H9 (cell line): ENCODE results near the gene BUD13. TPM values are rescaled to one million over a fixed set of nuclear protein-coding genes. Genes with fewer than 3 reads are reported as not detected.

Source experiments
- DNase-seq: peaks from one replicate; pipeline ENCODE4 v3.0.0-alpha.2; 2017
- H2AFZ ChIP-seq: one replicate; pipeline ENCODE4 v1.6.1; 2013; ENCODE audit warnings: mild to moderate bottlenecking, low read length, control low read depth, moderate library complexity
- H2AK5ac ChIP-seq: 2 replicates; pipeline ENCODE4 v1.6.1; 2013; ENCODE audit warnings: low read length, control low read depth, mixed read lengths; ENCODE audit not compliant: insufficient read length
- H2BK120ac ChIP-seq: one replicate; pipeline ENCODE4 v1.6.1; 2013; ENCODE audit warnings: low read depth, mild to moderate bottlenecking, low read length, control low read depth, inconsistent platforms; ENCODE audit not compliant: poor library complexity, severe bottlenecking
- H2BK12ac ChIP-seq: 2 replicates; pipeline ENCODE4 v1.6.1; 2013; ENCODE audit warnings: low read length, control low read depth, mixed read lengths, low read depth; ENCODE audit not compliant: insufficient read length
- H2BK15ac ChIP-seq: 2 replicates; pipeline ENCODE4 v1.6.1; 2013; ENCODE audit warnings: low read depth, low read length, control low read depth
- H2BK20ac ChIP-seq: one replicate; pipeline ENCODE4 v1.6.1; 2013; ENCODE audit warnings: low read depth, mild to moderate bottlenecking, low read length, control low read depth, inconsistent platforms; ENCODE audit not compliant: poor library complexity, severe bottlenecking
- H2BK5ac ChIP-seq: 2 replicates; pipeline ENCODE4 v1.6.1; 2013; ENCODE audit warnings: low read length, control low read depth, mixed read lengths; ENCODE audit not compliant: insufficient read length
- H3K14ac ChIP-seq: 2 replicates; pipeline ENCODE4 v1.6.1; 2013; ENCODE audit warnings: low read length, control low read depth; ENCODE audit not compliant: insufficient read depth
- H3K18ac ChIP-seq: 2 replicates; pipeline ENCODE4 v1.6.1; 2013; ENCODE audit warnings: low read depth, mild to moderate bottlenecking, mixed read lengths, low read length, control low read depth; ENCODE audit not compliant: insufficient read length
- H3K23ac ChIP-seq: 2 replicates; pipeline ENCODE4 v1.6.1; 2013; ENCODE audit warnings: low read length, control low read depth, mixed read lengths, low read depth; ENCODE audit not compliant: insufficient read length
- H3K23me2 ChIP-seq: 2 replicates; pipeline ENCODE4 v1.6.1; 2013; ENCODE audit warnings: low read depth, mild to moderate bottlenecking, mixed read lengths, low read length, control low read depth; ENCODE audit not compliant: insufficient read length, poor library complexity, severe bottlenecking
- H3K27ac ChIP-seq: 2 replicates; pipeline ENCODE4 v1.5.1; 2013; ENCODE audit warnings: low read length, control low read depth, mixed read lengths, low read depth; ENCODE audit not compliant: insufficient read length
- H3K27me3 ChIP-seq: 2 replicates; pipeline ENCODE4 v1.6.1; 2013; ENCODE audit warnings: low read length, control low read depth, inconsistent platforms; ENCODE audit not compliant: insufficient read depth
- H3K4ac ChIP-seq: 2 replicates; pipeline ENCODE4 v1.6.1; 2013; ENCODE audit warnings: low read depth, mild to moderate bottlenecking, control low read depth, inconsistent platforms, low read length, moderate library complexity
- H3K4me1 ChIP-seq: 2 replicates; pipeline ENCODE4 v1.6.1; 2013; ENCODE audit warnings: low read length, control low read depth, inconsistent platforms; ENCODE audit not compliant: insufficient read depth
- H3K4me2 ChIP-seq: 2 replicates; pipeline ENCODE4 v1.6.1; 2013; ENCODE audit warnings: low read length, control low read depth, mixed read lengths; ENCODE audit not compliant: insufficient read length, insufficient read depth
- H3K56ac ChIP-seq: 2 replicates; pipeline ENCODE4 v1.6.1; 2013; ENCODE audit warnings: low read depth, mild to moderate bottlenecking, mixed read lengths, low read length, control low read depth; ENCODE audit not compliant: insufficient read length
- H3K79me1 ChIP-seq: 2 replicates; pipeline ENCODE4 v1.6.1; 2013; ENCODE audit warnings: low read depth, mild to moderate bottlenecking, moderate library complexity, low read length, control low read depth, inconsistent platforms; ENCODE audit not compliant: insufficient read depth, poor library complexity, severe bottlenecking
- H3K79me2 ChIP-seq: 2 replicates; pipeline ENCODE4 v1.6.1; 2013; ENCODE audit warnings: low read length, control low read depth, inconsistent platforms; ENCODE audit not compliant: insufficient read depth
- H3K9ac ChIP-seq: 2 replicates; pipeline ENCODE4 v1.6.1; 2013; ENCODE audit warnings: low read length, control low read depth, mixed read lengths; ENCODE audit not compliant: insufficient read length; ENCODE audit errors: extremely low read depth
- H3K9me3 ChIP-seq: one replicate; pipeline ENCODE4 v1.6.1; 2013; ENCODE audit warnings: low read depth, low read length, inconsistent platforms; ENCODE audit not compliant: control insufficient read depth
- H3T11ph ChIP-seq: one replicate; pipeline ENCODE4 v1.6.1; 2013; ENCODE audit warnings: mild to moderate bottlenecking, low read length, control low read depth, inconsistent platforms
- H4K20me1 ChIP-seq: one replicate; pipeline ENCODE4 v1.6.1; 2013; ENCODE audit not compliant: control insufficient read depth, insufficient read length, insufficient read depth
- H4K5ac ChIP-seq: 2 replicates; pipeline ENCODE4 v1.6.1; 2013; ENCODE audit warnings: low read depth, mild to moderate bottlenecking, mixed read lengths, low read length, control low read depth; ENCODE audit not compliant: insufficient read length
- H4K8ac ChIP-seq: replicated peaks from 2 replicates; pipeline ENCODE4 v1.6.1; 2013; ENCODE audit warnings: low read length, control low read depth, mixed read lengths, low read depth; ENCODE audit not compliant: insufficient read length
- H4K91ac ChIP-seq: 2 replicates; pipeline ENCODE4 v1.6.1; 2013; ENCODE audit warnings: low read depth, mild to moderate bottlenecking, moderate library complexity, mixed read lengths, low read length, control low read depth; ENCODE audit not compliant: insufficient read length
- H3K27ac Mint-ChIP-seq, 3 experiments: 2 replicates in 2 of 3; 3 replicates in 1 of 3; pipeline ENCODE4 v1.8.0; 2020 to 2021; ENCODE audit warnings: mixed read lengths in 3 of 3, mild to moderate bottlenecking in 1 of 3, moderate library complexity in 1 of 3
- H3K27me3 Mint-ChIP-seq: 2 replicates; pipeline ENCODE4 v1.8.0; 2021; ENCODE audit warnings: low read depth, mild to moderate bottlenecking, moderate library complexity, mixed read lengths
- H3K36me3 Mint-ChIP-seq, 3 experiments: 2 replicates in 2 of 3; 3 replicates in 1 of 3; pipeline ENCODE4 v1.8.0; 2020 to 2021; ENCODE audit warnings: low read depth in 3 of 3, mixed read lengths in 3 of 3; ENCODE audit not compliant: insufficient read depth in 1 of 3
- H3K4me1 Mint-ChIP-seq, 2 experiments: 2 replicates each; pipeline ENCODE4 v1.8.0; 2020; ENCODE audit warnings: mixed read lengths in 2 of 2
- H3K4me3 Mint-ChIP-seq, 2 experiments: 2 replicates in 1 of 2; 3 replicates in 1 of 2; pipeline ENCODE4 v1.8.0; 2020 to 2021; ENCODE audit warnings: mild to moderate bottlenecking in 2 of 2, mixed read lengths in 2 of 2, moderate library complexity in 1 of 2
- H3K9me3 Mint-ChIP-seq, 2 experiments: 2 replicates in 1 of 2; 3 replicates in 1 of 2; pipeline ENCODE4 v1.8.0; 2020; ENCODE audit warnings: mild to moderate bottlenecking in 2 of 2, mixed read lengths in 2 of 2, moderate library complexity in 1 of 2
- WGBS: extraction: QIAGEN DNeasy Blood & Tissue Kit; methylation state at CpG from one replicate; pipeline ENCODE4 v1.1.7; 2013; ENCODE audit warnings: missing lambda C conversion rate, low lambda C conversion rate, mixed read lengths; ENCODE audit not compliant: insufficient read length; ENCODE audit errors: extremely low coverage; 5-methylcytosine and 5-hydroxymethylcytosine counted together
- total RNA-seq: library from RNA; stranded (reverse); gene quantifications from 2 replicates; pipeline ENCODE4 v1.2.1, GENCODE V29; 2021
- TF ChIP-seq, protein P1 (sequence below): fragments of 200-600 bp; sonication (generic); conservative IDR thresholded peaks from 3 replicates; pipeline ENCODE4 v1.8.0; 2021; ENCODE audit warnings: antibody characterized with exemption, mild to moderate bottlenecking

The BUD13 gene
- total RNA-seq, 1 experiment from 2014 or later = 30.0 TPM

DNA sequence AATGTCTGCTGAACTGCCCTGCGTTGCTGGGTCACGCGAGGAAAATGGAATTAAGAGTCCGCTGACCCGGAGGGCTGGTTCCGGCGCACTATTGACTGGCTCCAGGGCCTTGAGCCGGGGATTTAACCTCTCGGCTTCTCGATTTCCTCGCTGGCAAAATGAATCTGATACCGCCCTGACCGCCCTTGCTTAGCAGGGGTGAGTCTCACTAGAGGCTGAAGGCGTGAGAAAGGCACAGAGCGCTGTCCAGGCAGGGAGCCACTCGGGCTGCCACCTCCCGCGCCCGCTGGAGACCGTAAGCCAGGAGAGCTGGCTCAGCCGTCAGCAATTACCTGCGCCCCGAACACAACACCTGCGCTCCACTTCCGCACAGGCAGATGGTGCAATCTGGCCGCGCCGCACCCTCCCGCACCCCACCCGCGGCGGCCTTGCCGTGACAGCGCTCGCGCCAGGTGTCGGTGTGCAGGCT, 65.6 kb downstream of the BUD13 start:
- no peak overlapping the region for H2AFZ ChIP-seq

More for the DNA sequence above, 65.6 kb downstream of the BUD13 start:
- Histone ChIP-seq H3K4me1 (peaks cover 2% of the 10 kb centered on the region; the same call in 1 of the 2 replicates), H3K79me1 (no peaks in the 10 kb centered on the region), H4K8ac (no peak overlapping the region), H4K91ac (no peak overlapping the region), H3K79me2 (no peaks in the 10 kb centered on the region; the same call in 1 of the 2 replicates), H3T11ph (no peak overlapping the region), H2BK20ac (no peak overlapping the region), H2AK5ac (no peak overlapping the region), H3K23me2 (no peaks in the 10 kb centered on the region), H4K20me1 (no peaks in the 10 kb centered on the region), H3K4ac (no peak overlapping the region), H2BK5ac (no peak overlapping the region), H3K4me2 (no peak overlapping the region), H3K14ac (no peak overlapping the region), H3K9me3 (no peaks in the 10 kb centered on the region), H3K23ac (no peak overlapping the region), H3K56ac (no peak overlapping the region), H3K9ac (no peak overlapping the region), H3K27me3 (no peaks in the 10 kb centered on the region; the same call in 1 of the 2 replicates), H3K18ac (no peak overlapping the region), H4K5ac (no peak overlapping the region), H3K27ac (no peak overlapping the region), H2BK15ac (no peak overlapping the region), H2BK120ac (no peak overlapping the region), H2BK12ac (no peak overlapping the region)
- Mint-ChIP-seq H3K27me3 (peaks cover 49% of the 10 kb centered on the region), H3K4me1 (peaks cover 41 to 59% of the 10 kb centered on the region in 2 experiments), H3K4me3 (no peak overlapping the region), H3K27ac (no peak overlapping the region; a peak in 1 of 7 replicates), H3K9me3 (no peaks in the 10 kb centered on the region; a peak in 1 of 5 replicates), H3K36me3 (no peaks in the 10 kb centered on the region)
- DNase-seq = no peak
- no CpG with 5 or more reads among the region's 37 CpGs for WGBS
- TF ChIP-seq, protein P1, sequence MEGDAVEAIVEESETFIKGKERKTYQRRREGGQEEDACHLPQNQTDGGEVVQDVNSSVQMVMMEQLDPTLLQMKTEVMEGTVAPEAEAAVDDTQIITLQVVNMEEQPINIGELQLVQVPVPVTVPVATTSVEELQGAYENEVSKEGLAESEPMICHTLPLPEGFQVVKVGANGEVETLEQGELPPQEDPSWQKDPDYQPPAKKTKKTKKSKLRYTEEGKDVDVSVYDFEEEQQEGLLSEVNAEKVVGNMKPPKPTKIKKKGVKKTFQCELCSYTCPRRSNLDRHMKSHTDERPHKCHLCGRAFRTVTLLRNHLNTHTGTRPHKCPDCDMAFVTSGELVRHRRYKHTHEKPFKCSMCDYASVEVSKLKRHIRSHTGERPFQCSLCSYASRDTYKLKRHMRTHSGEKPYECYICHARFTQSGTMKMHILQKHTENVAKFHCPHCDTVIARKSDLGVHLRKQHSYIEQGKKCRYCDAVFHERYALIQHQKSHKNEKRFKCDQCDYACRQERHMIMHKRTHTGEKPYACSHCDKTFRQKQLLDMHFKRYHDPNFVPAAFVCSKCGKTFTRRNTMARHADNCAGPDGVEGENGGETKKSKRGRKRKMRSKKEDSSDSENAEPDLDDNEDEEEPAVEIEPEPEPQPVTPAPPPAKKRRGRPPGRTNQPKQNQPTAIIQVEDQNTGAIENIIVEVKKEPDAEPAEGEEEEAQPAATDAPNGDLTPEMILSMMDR = no peak
